Liver (tissue), 3 donors: Measurements from ENCODE around the gene LTBP2.

Source experiments
- GABPA ChIP-seq, 2 donors: IDR thresholded peaks in 1 of 2; conservative IDR thresholded peaks in 1 of 2; 2 replicates each; pipeline ENCODE4 v1.6.1; 2016; ENCODE audit warnings: antibody characterized with exemption in 2 of 2, mild to moderate bottlenecking in 1 of 2, moderate library complexity in 1 of 2
- RAD21 ChIP-seq, 2 donors: IDR thresholded peaks; 2 replicates each; pipeline ENCODE4 v1.6.1; 2016; ENCODE audit warnings: antibody characterized with exemption in 2 of 2, mild to moderate bottlenecking in 2 of 2
- RXRA ChIP-seq, 2 donors: IDR thresholded peaks; 2 replicates each; pipeline ENCODE4 v1.6.1; 2017 to 2018; ENCODE audit warnings: antibody characterized with exemption in 2 of 2, mild to moderate bottlenecking in 1 of 2
- TAF1 ChIP-seq: conservative IDR thresholded peaks from 2 replicates; pipeline ENCODE4 v1.6.1; 2016; ENCODE audit warnings: antibody characterized with exemption, mild to moderate bottlenecking
- YY1 ChIP-seq: IDR thresholded peaks from 2 replicates; pipeline ENCODE4 v1.6.1; 2016; ENCODE audit warnings: antibody characterized with exemption, mild to moderate bottlenecking
- TF ChIP-seq, protein P1 (sequence below): fragments of 150-350 bp; IDR thresholded peaks from 2 replicates; pipeline ENCODE4 v1.5.1; 2017; ENCODE audit warnings: improper control_type of control experiment, low read depth, low read length; ENCODE audit not compliant: missing input control
- TF ChIP-seq, protein P2 (sequence below): IDR thresholded peaks from 2 replicates; pipeline ENCODE4 v1.6.1; 2016; ENCODE audit warnings: antibody characterized with exemption
- TF ChIP-seq, protein P3 (sequence below): IDR thresholded peaks from 2 replicates; pipeline ENCODE4 v1.6.1; 2016; ENCODE audit warnings: antibody characterized with exemption, mild to moderate bottlenecking
- donor health status: healthy.
- donor health status: healthy.

DNA sequence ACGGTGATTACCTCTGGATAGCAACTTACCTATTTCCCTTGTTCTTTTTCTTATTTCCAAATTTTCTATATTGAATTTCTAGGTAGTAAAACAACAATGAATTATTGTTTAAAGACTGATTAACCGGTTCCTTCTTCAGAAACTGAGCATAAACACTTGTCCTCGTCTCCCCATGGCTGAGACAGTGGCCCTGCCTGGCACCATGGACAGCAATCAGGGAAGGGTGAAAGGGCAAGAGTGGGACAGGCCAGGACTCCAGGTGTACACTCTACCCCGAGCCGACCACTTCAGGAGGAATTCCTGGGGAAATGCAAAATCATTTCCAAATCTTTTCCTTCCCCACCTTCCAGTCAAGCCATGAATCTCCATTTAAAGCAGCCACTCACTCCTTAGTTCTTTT, 48.8 kb upstream of the LTBP2 start:
- TF ChIP-seq, protein P1, sequence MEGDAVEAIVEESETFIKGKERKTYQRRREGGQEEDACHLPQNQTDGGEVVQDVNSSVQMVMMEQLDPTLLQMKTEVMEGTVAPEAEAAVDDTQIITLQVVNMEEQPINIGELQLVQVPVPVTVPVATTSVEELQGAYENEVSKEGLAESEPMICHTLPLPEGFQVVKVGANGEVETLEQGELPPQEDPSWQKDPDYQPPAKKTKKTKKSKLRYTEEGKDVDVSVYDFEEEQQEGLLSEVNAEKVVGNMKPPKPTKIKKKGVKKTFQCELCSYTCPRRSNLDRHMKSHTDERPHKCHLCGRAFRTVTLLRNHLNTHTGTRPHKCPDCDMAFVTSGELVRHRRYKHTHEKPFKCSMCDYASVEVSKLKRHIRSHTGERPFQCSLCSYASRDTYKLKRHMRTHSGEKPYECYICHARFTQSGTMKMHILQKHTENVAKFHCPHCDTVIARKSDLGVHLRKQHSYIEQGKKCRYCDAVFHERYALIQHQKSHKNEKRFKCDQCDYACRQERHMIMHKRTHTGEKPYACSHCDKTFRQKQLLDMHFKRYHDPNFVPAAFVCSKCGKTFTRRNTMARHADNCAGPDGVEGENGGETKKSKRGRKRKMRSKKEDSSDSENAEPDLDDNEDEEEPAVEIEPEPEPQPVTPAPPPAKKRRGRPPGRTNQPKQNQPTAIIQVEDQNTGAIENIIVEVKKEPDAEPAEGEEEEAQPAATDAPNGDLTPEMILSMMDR = no peak
- TF ChIP-seq, protein P2, sequence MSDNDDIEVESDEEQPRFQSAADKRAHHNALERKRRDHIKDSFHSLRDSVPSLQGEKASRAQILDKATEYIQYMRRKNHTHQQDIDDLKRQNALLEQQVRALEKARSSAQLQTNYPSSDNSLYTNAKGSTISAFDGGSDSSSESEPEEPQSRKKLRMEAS = no peak
- TF ChIP-seq, protein P3, sequence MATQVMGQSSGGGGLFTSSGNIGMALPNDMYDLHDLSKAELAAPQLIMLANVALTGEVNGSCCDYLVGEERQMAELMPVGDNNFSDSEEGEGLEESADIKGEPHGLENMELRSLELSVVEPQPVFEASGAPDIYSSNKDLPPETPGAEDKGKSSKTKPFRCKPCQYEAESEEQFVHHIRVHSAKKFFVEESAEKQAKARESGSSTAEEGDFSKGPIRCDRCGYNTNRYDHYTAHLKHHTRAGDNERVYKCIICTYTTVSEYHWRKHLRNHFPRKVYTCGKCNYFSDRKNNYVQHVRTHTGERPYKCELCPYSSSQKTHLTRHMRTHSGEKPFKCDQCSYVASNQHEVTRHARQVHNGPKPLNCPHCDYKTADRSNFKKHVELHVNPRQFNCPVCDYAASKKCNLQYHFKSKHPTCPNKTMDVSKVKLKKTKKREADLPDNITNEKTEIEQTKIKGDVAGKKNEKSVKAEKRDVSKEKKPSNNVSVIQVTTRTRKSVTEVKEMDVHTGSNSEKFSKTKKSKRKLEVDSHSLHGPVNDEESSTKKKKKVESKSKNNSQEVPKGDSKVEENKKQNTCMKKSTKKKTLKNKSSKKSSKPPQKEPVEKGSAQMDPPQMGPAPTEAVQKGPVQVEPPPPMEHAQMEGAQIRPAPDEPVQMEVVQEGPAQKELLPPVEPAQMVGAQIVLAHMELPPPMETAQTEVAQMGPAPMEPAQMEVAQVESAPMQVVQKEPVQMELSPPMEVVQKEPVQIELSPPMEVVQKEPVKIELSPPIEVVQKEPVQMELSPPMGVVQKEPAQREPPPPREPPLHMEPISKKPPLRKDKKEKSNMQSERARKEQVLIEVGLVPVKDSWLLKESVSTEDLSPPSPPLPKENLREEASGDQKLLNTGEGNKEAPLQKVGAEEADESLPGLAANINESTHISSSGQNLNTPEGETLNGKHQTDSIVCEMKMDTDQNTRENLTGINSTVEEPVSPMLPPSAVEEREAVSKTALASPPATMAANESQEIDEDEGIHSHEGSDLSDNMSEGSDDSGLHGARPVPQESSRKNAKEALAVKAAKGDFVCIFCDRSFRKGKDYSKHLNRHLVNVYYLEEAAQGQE = peak; percentile 94
- TF ChIP-seq GABPA (IDR thresholded peaks at IDR 0.05 in 1 of 2, conservative IDR thresholded peaks at IDR 0.05 in 1 of 2) = no peak
- TF ChIP-seq TAF1 = no peak
- no peak for TF ChIP-seq YY1
- TF ChIP-seq RAD21 (IDR thresholded peaks at IDR 0.05) = no peak
- no peak for TF ChIP-seq RXRA (IDR thresholded peaks at IDR 0.05)
